A673 (cell line): ENCODE results near the gene ASB1. TPM values are rescaled to one million over a fixed set of nuclear protein-coding genes. Genes with fewer than 3 reads are reported as not detected.

Experiments
- BruUV-seq: library from RNA; stranded (reverse); fragments of 400-500 nt; replicated peaks from 2 replicates; lab custom pipeline; 2021; lab: Mats Ljungman, UMichigan
- CTCF ChIA-PET: fragments of 300-600 bp; sonication (Branson Sonifier 250); formaldehyde crosslinking; loops from one replicate; lab custom pipeline; 2022; ENCODE audit warnings: antibody characterized with exemption; lab: Charles Lee
- POLR2A ChIA-PET: fragments of 300-600 bp; sonication (Branson Sonifier 250); formaldehyde crosslinking; loops from one replicate; lab custom pipeline; 2022; ENCODE audit warnings: antibody characterized with exemption; ENCODE audit not compliant: low non-redundant PET; lab: Charles Lee
- DNase-seq: peaks from one replicate; pipeline ENCODE4 v3.0.0-alpha.2; 2015; ENCODE audit warnings: low spot score
- H3K27ac ChIP-seq: fragments of 200-600 bp; sonication (generic); 2 replicates; pipeline ENCODE4 v1.5.1; 2016; ENCODE audit warnings: mixed run types, low read depth, mild to moderate bottlenecking, mixed read lengths, antibody characterized with exemption, low read length; ENCODE audit not compliant: poor library complexity, severe bottlenecking
- H3K27me3 ChIP-seq: fragments of 200-600 bp; sonication (generic); replicated peaks from 2 replicates; pipeline ENCODE4 v1.6.1; 2017; ENCODE audit warnings: mixed run types, low read depth, mild to moderate bottlenecking, mixed read lengths, antibody characterized with exemption, low read length; ENCODE audit not compliant: insufficient read depth, poor library complexity
- H3K36me3 ChIP-seq: fragments of 200-600 bp; sonication (generic); 2 replicates; pipeline ENCODE4 v1.6.1; 2016; ENCODE audit warnings: mixed run types, mild to moderate bottlenecking, mixed read lengths, antibody characterized with exemption, low read length; ENCODE audit not compliant: insufficient read depth, poor library complexity, severe bottlenecking
- H3K4me1 ChIP-seq: fragments of 200-600 bp; sonication (generic); 2 replicates; pipeline ENCODE4 v1.6.1; 2017; ENCODE audit warnings: mixed run types, mild to moderate bottlenecking, mixed read lengths, antibody characterized with exemption, low read length; ENCODE audit not compliant: insufficient read depth, poor library complexity, severe bottlenecking
- H3K4me3 ChIP-seq: fragments of 200-600 bp; sonication (generic); 2 replicates; pipeline ENCODE4 v1.5.1; 2016; ENCODE audit warnings: low read depth, mixed run types, mild to moderate bottlenecking, mixed read lengths, low read length; ENCODE audit not compliant: poor library complexity, severe bottlenecking
- H3K9me3 ChIP-seq: fragments of 200-600 bp; sonication (generic); 2 replicates; pipeline ENCODE4 v1.6.1; 2016; ENCODE audit warnings: mixed run types, low read depth, mild to moderate bottlenecking, mixed read lengths, antibody characterized with exemption, low read length; ENCODE audit not compliant: poor library complexity, severe bottlenecking
- CTCF ChIP-seq: fragments of 300-800, 200-600 bp; sonication (generic); conservative IDR thresholded peaks from 2 replicates; pipeline ENCODE4 v1.5.1; 2017; ENCODE audit warnings: low read depth, mild to moderate bottlenecking, antibody characterized with exemption, low read length, moderate library complexity, mixed read lengths
- EZH2 ChIP-seq: fragments of 200-600 bp; sonication (generic); IDR thresholded peaks from 2 replicates; pipeline ENCODE4 v1.6.1; 2017; ENCODE audit warnings: borderline replicate concordance, low read depth, mild to moderate bottlenecking, mixed read lengths, antibody characterized with exemption, low read length; ENCODE audit not compliant: poor library complexity, severe bottlenecking
- intact Hi-C: fragments of 100-400 bp; cut with micrococcal nuclease; formaldehyde crosslinking; loops from one replicate; pipeline ENCODE4 v1.10.0; 2022; ENCODE audit not compliant: unreplicated experiment
- total RNA-seq: library from RNA; stranded (reverse); gene quantifications from 2 replicates; pipeline ENCODE4 v1.2.3, GENCODE V29; 2021

Gene ASB1
- total RNA-seq, 1 experiment from 2014 or later: 36.9 TPM

GRCh38 chr2:238483021-238483420 is 56.3 kb downstream of the ASB1 start:
- CTCF ChIA-PET: no interaction called here
- no peak for TF ChIP-seq CTCF
- no peak for TF ChIP-seq EZH2
- peaks cover 6% of the 10 kb centered on the region for H3K9me3 ChIP-seq
- intact Hi-C loops: no loop called here
- no peak for DNase-seq
- H3K27ac ChIP-seq: no peak overlapping the region
- POLR2A ChIA-PET: no interaction called here
- no TSS peak for BruUV-seq
- no peak overlapping the region for H3K4me3 ChIP-seq
- H3K36me3 ChIP-seq: no peaks in the 10 kb centered on the region
- no peaks in the 10 kb centered on the region for H3K4me1 ChIP-seq
- no peaks in the 10 kb centered on the region for H3K27me3 ChIP-seq

DNA sequence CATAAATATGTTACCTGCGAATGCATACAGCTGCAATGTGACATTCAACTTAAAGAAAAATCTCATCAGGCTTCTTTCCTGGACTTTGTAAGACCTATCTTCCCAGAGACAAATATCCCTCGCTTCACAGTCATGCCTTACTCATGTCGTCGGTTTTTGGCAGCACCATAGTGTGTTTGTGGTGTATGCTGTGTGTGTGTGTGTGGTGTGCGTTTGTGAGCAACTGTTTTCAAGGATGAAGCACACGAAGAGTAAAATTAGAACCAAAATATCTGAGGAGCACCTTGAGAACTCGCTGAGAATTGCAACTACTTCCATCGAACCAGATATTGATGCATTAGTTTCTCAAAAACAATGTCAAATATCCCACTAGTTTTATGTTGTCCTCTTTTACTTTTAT is 56.9 kb downstream of the ASB1 start:
- Histone ChIP-seq H3K36me3 (no peaks in the 10 kb centered on the region), H3K4me1 (no peaks in the 10 kb centered on the region), H3K4me3 (no peak overlapping the region), H3K27ac (no peak overlapping the region), H3K9me3 (no peaks in the 10 kb centered on the region), H3K27me3 (no peaks in the 10 kb centered on the region)
- POLR2A ChIA-PET: no interaction called here
- CTCF ChIA-PET: no interaction called here
- no peak for DNase-seq
- intact Hi-C loops: no loop called here
- no TSS peak for BruUV-seq
- no peak for TF ChIP-seq CTCF
- no peak for TF ChIP-seq EZH2

GRCh38 chr2:238484522-238485452 is 58.1 kb downstream of the ASB1 start:
- TF ChIP-seq EZH2 (no peak), CTCF (no peak)
- ChIA-PET CTCF (no interaction called here), POLR2A (no interaction called here)
- Histone ChIP-seq H3K27me3 (no peaks in the 10 kb centered on the region), H3K4me1 (no peaks in the 10 kb centered on the region), H3K36me3 (no peaks in the 10 kb centered on the region), H3K4me3 (no peak overlapping the region), H3K9me3 (no peaks in the 10 kb centered on the region), H3K27ac (no peak overlapping the region)
- DNase-seq: no peak
- intact Hi-C loops: no loop called here
- BruUV-seq: no TSS peak
